WI38 (cell line): Measurements from ENCODE around the gene SINHCAF.

ENCODE experiments used
- H3K4me3 ChIP-seq: 2 replicates; pipeline ENCODE4 v1.5.1; 2011; ENCODE audit warnings: low read depth, mild to moderate bottlenecking, control low read depth, low read length
- CTCF ChIP-seq: IDR thresholded peaks from 2 replicates; pipeline ENCODE4 v1.5.1; 2012; ENCODE audit warnings: low read depth, mild to moderate bottlenecking, control low read depth, low read length

SINHCAF gene

GRCh38 chr12:31303466-31303865, 22.5 kb downstream of the SINHCAF start:
- H3K4me3 ChIP-seq: no peak overlapping the region
- TF ChIP-seq CTCF: no peak

- no peak for TF ChIP-seq CTCF
- H3K4me3 ChIP-seq: no peak overlapping the region
Measured at GRCh38 chr12:31301311-31301710, 24.6 kb downstream of the SINHCAF start.

- TF ChIP-seq CTCF: no peak
- no peak overlapping the region for H3K4me3 ChIP-seq
Measured at GRCh38 chr12:31300783-31301182, 25.2 kb downstream of the SINHCAF start.

DNA sequence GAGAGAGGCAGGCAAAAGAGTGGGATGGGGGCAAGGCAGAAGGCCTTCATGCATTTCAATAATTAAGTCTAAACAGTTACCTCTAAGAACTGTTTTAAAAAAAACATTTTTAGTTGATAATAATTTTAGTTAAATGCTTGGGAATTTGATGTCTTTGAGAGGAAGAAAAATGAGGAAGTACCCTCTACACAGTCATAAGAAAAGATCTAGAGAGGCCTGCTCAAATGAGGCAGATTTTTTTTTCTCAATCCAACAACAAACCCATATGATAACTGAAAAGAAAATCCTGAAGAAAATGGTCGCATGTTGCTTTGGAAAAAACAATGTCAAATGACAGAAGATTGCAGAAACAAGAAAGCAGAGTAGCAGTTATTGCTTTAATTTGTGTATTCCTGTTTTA, 25.6 kb downstream of the SINHCAF start:
- no peak overlapping the region for H3K4me3 ChIP-seq
- no peak for TF ChIP-seq CTCF

DNA sequence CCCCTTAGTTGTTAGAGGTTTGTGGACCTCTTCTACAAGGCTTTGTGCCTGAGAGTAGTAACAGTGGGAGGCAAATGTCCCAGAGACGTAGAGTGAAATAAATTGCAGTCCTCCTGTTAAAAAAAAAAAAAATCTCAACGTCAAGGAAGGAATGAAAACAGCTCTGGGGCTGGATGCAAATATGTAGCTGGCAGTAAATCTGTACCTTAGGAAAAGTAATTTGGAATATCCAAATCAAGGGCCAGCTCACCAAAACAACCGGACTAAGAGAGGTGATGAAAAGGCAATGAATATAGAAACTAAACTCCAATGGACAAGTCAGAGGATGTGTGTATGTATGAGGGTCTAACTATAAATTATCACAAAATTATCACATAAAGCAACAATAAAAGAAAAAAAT, 27.0 kb downstream of the SINHCAF start:
- no peak overlapping the region for H3K4me3 ChIP-seq
- no peak for TF ChIP-seq CTCF

DNA sequence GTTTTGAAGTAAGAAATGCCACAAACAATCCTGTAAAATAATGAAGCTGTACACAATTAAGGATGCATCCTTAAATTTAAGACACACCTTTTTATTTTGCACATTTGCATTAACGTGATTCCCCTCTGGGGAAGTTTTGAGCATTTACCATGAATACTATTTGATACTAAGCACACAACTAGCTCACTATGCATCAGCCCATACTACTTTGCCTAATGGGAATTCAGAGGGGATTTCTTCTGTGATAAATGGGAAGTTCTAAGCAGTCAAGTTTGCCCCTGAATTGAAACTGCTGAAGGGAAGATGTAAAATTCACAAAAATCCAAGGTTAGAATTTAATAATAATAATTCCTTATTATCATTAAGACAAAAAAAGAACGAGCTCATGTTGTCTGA, 27.4 kb downstream of the SINHCAF start:
- H3K4me3 ChIP-seq: no peak overlapping the region
- no peak for TF ChIP-seq CTCF

GRCh38 chr12:31297572-31298514, 28.1 kb downstream of the SINHCAF start:
- no peak for TF ChIP-seq CTCF
- no peak overlapping the region for H3K4me3 ChIP-seq
